Ishikawa (cell line): ENCODE measurements around the gene METRNL.

Experiments
- CEBPB ChIP-seq: IDR thresholded peaks from 2 replicates; pipeline ENCODE4 v1.6.1; 2012
- CREB1 ChIP-seq: IDR thresholded peaks from 2 replicates; pipeline ENCODE4 v1.6.1; 2012; ENCODE audit warnings: low read depth
- EGR1 ChIP-seq: IDR thresholded peaks from 2 replicates; pipeline ENCODE4 v1.6.1; 2012
- EP300 ChIP-seq: IDR thresholded peaks from 2 replicates; pipeline ENCODE4 v1.6.1; 2012; ENCODE audit warnings: borderline replicate concordance
- FOXM1 ChIP-seq: IDR thresholded peaks from 2 replicates; pipeline ENCODE4 v1.6.1; 2012; ENCODE audit warnings: low read depth, borderline replicate concordance
- NFIC ChIP-seq: IDR thresholded peaks from 2 replicates; pipeline ENCODE4 v1.6.1; 2012
- RAD21 ChIP-seq: IDR thresholded peaks from 2 replicates; pipeline ENCODE4 v1.6.1; 2012; ENCODE audit warnings: low read depth
- REST ChIP-seq: IDR thresholded peaks from 2 replicates; pipeline ENCODE4 v1.6.1; 2012; ENCODE audit warnings: low read depth, mild to moderate bottlenecking
- TAF1 ChIP-seq: IDR thresholded peaks from 2 replicates; pipeline ENCODE4 v1.6.1; 2012; ENCODE audit warnings: low read depth, mild to moderate bottlenecking
- TCF12 ChIP-seq: IDR thresholded peaks from 2 replicates; pipeline ENCODE4 v1.6.1; 2012; ENCODE audit warnings: low read depth
- TEAD4 ChIP-seq: IDR thresholded peaks from 2 replicates; pipeline ENCODE4 v1.6.1; 2012
- YY1 ChIP-seq: IDR thresholded peaks from 2 replicates; pipeline ENCODE4 v1.6.1; 2012; ENCODE audit warnings: low read depth
- ZBTB7A ChIP-seq: IDR thresholded peaks from 2 replicates; pipeline ENCODE4 v1.6.1; 2012; ENCODE audit warnings: low read depth
- TF ChIP-seq, protein P1 (sequence below): IDR thresholded peaks from 2 replicates; pipeline ENCODE4 v1.6.1; 2012
- TF ChIP-seq, protein P2 (sequence below): IDR thresholded peaks from 2 replicates; pipeline ENCODE4 v1.6.1; 2012

METRNL gene

DNA sequence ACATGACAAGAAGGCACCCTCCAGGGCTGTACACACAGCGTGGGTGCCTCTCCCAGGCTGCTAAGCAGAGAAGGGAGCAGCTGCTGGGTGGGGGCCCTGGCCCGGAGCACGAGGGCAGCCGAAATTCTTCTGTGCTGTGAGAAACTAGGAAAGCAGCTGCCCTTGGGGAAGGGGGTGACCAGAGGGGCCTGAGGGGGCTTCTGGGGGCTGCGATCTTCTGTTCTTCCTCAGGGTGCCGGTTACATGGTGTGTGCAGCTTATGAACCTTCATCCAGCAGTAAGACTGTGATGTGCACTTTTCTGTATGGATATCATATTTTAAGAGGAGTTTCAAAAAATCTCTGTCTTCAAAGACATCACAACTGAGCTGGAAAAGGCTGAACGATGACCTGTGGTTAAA is 43.2 kb upstream of the METRNL start:
- TF ChIP-seq NFIC: no peak

DNA sequence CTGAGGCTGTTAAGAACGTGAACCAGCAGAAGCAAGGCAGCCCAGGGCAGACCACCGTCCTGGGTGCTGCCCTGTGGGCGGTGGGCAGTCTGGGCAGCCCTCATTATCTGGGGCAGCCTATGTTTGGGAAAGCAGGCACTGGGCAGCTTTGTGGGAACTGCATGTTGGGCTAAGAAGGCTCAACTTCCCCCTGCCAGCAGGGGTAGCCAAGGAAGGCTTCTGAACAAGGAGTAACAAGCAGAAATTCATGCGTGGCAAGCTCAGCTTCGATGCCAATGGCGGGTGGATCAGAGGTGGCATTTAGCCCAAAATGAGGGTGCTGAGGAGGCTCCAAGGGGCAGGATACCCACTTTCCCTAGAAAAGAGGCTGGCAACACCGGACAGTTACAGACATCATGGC is 42.7 kb upstream of the METRNL start:
- TF ChIP-seq FOXM1 (no peak), YY1 (no peak), REST (no peak), CEBPB (no peak), CREB1 (no peak), NFIC (no peak), RAD21 (no peak), EGR1 (no peak), TEAD4 (no peak), TCF12 (no peak), TAF1 (no peak), EP300 (no peak)
- TF ChIP-seq, protein P1, sequence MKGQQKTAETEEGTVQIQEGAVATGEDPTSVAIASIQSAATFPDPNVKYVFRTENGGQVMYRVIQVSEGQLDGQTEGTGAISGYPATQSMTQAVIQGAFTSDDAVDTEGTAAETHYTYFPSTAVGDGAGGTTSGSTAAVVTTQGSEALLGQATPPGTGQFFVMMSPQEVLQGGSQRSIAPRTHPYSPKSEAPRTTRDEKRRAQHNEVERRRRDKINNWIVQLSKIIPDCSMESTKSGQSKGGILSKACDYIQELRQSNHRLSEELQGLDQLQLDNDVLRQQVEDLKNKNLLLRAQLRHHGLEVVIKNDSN: no peak
- TF ChIP-seq, protein P2, sequence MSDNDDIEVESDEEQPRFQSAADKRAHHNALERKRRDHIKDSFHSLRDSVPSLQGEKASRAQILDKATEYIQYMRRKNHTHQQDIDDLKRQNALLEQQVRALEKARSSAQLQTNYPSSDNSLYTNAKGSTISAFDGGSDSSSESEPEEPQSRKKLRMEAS: no peak

GRCh38 chr17:83037084-83037873 is 42.1 kb upstream of the METRNL start:
- TF ChIP-seq YY1: no peak
- no peak for TF ChIP-seq EGR1
- no peak for TF ChIP-seq TCF12
- TF ChIP-seq FOXM1: no peak
- TF ChIP-seq REST: no peak
- no peak for TF ChIP-seq EP300
- no peak for TF ChIP-seq NFIC
- TF ChIP-seq, protein P2: no peak
- no peak for TF ChIP-seq TEAD4
- TF ChIP-seq RAD21: no peak
- TF ChIP-seq, protein P1: no peak
- no peak for TF ChIP-seq CREB1
- no peak for TF ChIP-seq ZBTB7A
- no peak for TF ChIP-seq CEBPB
- no peak for TF ChIP-seq TAF1

DNA sequence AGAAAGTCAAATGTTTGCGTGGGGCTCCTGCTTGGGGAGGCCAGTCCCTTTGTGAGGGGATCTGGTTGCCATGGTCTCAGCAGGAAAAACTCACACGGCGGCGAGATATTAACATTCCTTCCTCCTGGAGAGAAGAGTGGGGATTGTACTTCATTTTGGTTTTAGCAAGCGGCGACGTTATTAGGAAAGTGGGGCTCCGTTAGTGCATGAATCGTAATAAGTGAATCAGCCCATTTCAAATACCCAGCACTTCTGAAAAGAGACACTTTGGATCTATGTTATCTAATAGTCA is 41.6 kb upstream of the METRNL start:
- TF ChIP-seq REST: no peak
- no peak for TF ChIP-seq YY1

- TF ChIP-seq CREB1 (no peak), RAD21 (no peak), CEBPB (no peak), TCF12 (no peak), FOXM1 (no peak), REST (no peak), NFIC (no peak), TAF1 (no peak), TEAD4 (no peak), ZBTB7A (no peak), EP300 (no peak), YY1 (no peak), EGR1 (no peak)
- TF ChIP-seq, protein P2: no peak
- TF ChIP-seq, protein P1: no peak
These were observed 38.1 kb upstream of the METRNL start for GRCh38 chr17:83041305-83041704.
